22Rv1 (cell line): ENCODE data around the gene PHLDB2.

ENCODE experiments used
- H3K27ac ChIP-seq: fragments of 450-650 bp; 2 replicates; pipeline ENCODE4 v1.5.1; 2017
- ZFX ChIP-seq: fragments of 450-650 bp; IDR thresholded peaks from 2 replicates; pipeline ENCODE4 v1.6.1; 2017; ENCODE audit warnings: antibody characterized with exemption, borderline replicate concordance
- TF ChIP-seq, protein P1 (sequence below): fragments of 450-650 bp; IDR thresholded peaks from 2 replicates; pipeline ENCODE4 v1.5.1; 2017; ENCODE audit warnings: mild to moderate bottlenecking

PHLDB2 gene

GRCh38 chr3:111881480-111881879, 22.4 kb downstream of the PHLDB2 start:
- TF ChIP-seq, protein P1, sequence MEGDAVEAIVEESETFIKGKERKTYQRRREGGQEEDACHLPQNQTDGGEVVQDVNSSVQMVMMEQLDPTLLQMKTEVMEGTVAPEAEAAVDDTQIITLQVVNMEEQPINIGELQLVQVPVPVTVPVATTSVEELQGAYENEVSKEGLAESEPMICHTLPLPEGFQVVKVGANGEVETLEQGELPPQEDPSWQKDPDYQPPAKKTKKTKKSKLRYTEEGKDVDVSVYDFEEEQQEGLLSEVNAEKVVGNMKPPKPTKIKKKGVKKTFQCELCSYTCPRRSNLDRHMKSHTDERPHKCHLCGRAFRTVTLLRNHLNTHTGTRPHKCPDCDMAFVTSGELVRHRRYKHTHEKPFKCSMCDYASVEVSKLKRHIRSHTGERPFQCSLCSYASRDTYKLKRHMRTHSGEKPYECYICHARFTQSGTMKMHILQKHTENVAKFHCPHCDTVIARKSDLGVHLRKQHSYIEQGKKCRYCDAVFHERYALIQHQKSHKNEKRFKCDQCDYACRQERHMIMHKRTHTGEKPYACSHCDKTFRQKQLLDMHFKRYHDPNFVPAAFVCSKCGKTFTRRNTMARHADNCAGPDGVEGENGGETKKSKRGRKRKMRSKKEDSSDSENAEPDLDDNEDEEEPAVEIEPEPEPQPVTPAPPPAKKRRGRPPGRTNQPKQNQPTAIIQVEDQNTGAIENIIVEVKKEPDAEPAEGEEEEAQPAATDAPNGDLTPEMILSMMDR: no peak
- no peak for TF ChIP-seq ZFX
- H3K27ac ChIP-seq: no peak overlapping the region

DNA sequence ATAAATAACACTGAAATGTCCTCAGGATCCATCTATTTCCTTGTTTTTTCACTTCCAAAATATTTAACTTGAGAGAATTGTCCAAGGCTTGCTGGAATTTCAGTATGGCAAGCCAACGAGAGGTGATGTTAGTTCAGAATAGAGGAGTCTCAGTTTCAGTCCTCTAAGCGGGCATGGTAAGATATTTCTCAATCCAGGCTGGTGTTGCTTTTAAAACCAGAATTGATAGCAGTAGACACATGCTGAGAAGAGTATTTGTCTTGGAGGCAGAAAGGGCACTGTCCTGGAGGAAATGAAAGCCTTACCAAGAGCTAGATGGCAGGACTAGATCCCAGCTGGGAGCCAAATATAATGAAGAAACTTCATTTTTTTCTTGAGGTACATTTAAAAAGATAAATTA, 23.1 kb downstream of the PHLDB2 start:
- H3K27ac ChIP-seq: no peak overlapping the region

GRCh38 chr3:111882799-111883198, 23.7 kb downstream of the PHLDB2 start:
- TF ChIP-seq, protein P1: no peak
- no peak for TF ChIP-seq ZFX
- no peak overlapping the region for H3K27ac ChIP-seq

More for the DNA sequence above, 23.1 kb downstream of the PHLDB2 start:
- TF ChIP-seq ZFX: no peak
- TF ChIP-seq, protein P1: no peak

- TF ChIP-seq, protein P1: no peak
- TF ChIP-seq ZFX: no peak
- no peak overlapping the region for H3K27ac ChIP-seq
These were observed 25.4 kb downstream of the PHLDB2 start for GRCh38 chr3:111884411-111885018.

- TF ChIP-seq, protein P1: no peak
- no peak for TF ChIP-seq ZFX
- no peak overlapping the region for H3K27ac ChIP-seq
These were observed 26.5 kb downstream of the PHLDB2 start for GRCh38 chr3:111885578-111885977.

DNA sequence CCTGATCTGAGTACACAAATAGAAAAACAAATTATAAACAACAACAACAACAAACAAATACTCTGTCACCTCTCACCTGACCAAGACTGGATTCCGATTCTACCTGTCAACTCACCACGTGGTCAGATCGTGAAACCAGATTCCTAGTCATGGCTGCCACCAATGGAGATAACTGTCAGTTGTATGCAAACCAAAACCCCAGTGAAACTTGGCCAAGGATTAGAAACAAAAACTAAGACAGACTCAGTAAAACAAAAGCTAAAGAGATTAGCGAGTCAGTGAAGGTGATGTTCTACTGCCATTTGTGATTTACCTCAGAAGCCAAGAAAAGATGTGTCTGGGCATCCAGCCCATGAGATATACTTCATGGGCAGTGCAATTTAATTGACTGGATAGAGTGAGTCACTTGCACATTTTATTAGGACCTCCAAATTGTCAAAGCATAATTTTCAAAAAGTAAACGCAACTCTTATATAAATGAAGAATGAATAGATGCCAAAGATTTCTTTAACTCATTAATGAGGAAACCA, 31.1 kb downstream of the PHLDB2 start:
- H3K27ac ChIP-seq: no peak overlapping the region
- no peak for TF ChIP-seq ZFX
- TF ChIP-seq, protein P1: no peak

DNA sequence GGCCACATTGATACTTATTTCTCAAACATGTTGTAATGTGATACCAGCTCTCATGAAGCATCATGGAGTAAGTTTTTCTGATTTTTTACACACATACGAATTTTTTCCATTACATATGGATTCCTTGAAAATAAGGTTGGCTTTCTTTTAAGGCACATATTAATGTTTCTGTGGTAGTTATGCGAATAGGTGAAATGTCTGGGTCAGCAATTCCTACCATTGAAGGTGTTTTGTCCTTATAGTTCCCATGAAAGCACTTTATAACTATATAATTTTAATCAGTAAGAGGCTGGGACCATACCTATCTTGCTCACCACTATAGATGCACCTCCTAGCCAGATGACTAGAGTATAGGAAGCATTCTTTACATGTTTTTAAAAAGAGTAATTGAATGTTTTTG, 33.0 kb downstream of the PHLDB2 start:
- H3K27ac ChIP-seq: no peak overlapping the region
- TF ChIP-seq ZFX: no peak
- TF ChIP-seq, protein P1: no peak
